NCI-H1436 treated with DMSO at 0.1 percent for 48 hours (cell line): ENCODE results near the gene LYPLAL1.
"Not testable (repeated sequence)": the region's sequence is repeated elsewhere in the genome, so short reads cannot be mapped to it uniquely, and the experiment has no call there.

Experiments
- DNase-seq: peaks from one replicate; lab custom pipeline; 2025; lab: John Stamatoyannopoulos, UW

Gene LYPLAL1

GRCh38 chr1:219163401-219163954 lies 10.2 kb upstream of the LYPLAL1 start:
- DNase-seq: no peak

DNA sequence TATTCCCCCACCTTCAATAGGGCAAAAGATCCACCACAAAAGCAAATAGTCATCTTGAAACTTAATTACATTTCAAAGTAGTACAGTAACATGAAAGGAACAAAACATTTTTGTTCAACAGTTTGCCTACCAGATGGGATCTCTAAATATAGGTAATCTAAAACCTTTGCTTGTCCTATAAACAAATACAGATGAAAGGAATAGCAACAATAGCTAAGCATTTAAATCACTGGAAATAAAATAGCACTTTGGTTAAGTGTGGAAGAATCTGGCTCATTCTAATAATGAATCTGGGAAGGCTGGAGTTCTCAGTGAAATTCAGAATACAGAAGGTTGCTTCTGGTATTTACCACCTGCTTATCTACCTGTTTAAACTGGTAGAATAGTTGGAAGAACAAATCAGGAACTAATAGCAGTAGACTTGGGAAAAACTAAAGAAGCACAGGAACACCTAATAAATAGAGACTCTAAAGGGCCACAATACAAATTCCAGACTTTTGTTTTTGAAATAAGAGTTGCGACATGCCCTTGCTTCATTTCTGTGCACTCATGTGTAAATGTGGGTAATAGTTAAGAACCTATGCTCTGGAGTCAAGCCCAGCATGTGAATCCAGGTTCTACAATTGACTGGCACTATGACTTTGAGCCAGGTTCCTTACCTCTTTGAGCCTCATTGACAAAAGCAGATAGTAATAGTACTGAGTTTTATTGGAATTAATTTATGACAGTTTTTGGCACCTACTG lies 2.3 kb upstream of the LYPLAL1 start:
- DNase-seq: no peak

GRCh38 chr1:219172821-219173220 lies 857 bp upstream of the LYPLAL1 start:
- no peak for DNase-seq

DNA sequence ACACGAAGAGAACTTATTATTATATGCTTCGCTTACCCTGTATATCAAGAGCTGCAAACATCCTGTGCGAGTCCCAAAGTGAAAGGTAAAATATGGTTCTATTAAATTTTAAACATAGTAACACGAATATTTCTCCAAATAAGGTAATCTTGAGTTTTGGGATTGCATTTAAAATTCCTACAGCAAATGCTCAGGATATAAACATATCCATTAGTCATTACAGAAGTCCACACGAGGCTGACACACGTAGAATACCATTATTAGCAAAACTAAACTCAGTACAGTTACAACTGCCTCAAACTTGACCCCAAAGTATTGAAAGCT lies 282 bp upstream of the LYPLAL1 start:
- no peak for DNase-seq

DNA sequence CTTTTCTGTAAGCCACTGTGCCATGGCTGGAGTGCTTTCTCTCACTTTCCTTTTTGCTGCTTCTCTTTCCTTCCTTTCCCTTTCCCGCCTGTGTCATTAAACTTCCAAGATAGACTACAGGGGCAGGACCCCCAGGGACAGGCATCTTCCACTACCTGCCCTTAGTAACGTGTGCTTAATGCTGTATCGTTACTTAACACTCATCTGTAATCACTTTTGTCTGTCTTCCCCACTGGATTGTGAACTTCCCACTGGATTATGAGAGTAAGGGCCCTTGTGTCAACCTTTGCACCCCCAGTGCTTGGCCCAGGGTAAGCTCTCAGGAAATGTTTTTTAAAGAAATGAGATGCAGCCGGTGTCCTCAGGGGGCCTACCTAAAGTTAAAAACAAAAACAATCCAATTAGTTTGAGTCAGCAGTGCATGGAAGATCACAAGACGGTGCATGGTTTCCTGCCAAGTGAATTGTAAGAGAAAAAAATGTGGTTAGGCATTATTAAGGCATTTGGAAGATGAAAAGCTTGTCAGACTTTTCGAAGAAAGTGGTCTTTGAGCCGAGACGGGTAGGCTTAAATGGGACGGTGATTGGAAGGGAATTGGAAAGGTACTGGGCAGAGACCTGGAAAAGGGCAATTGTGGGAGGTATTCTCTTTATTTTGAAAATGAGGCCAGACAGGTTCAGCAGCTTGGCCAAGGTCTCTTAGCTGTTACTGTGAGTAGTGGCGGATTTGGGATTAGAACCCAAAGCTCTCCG lies 958 bp downstream of the LYPLAL1 start:
- DNase-seq: no peak

GRCh38 chr1:219175212-219175564 lies 1.5 kb downstream of the LYPLAL1 start:
- DNase-seq: no peak

GRCh38 chr1:219176168-219176567 lies 2.5 kb downstream of the LYPLAL1 start:
- no peak for DNase-seq

- DNase-seq: no peak
These were observed 3.7 kb downstream of the LYPLAL1 start for GRCh38 chr1:219177363-219177762.

DNA sequence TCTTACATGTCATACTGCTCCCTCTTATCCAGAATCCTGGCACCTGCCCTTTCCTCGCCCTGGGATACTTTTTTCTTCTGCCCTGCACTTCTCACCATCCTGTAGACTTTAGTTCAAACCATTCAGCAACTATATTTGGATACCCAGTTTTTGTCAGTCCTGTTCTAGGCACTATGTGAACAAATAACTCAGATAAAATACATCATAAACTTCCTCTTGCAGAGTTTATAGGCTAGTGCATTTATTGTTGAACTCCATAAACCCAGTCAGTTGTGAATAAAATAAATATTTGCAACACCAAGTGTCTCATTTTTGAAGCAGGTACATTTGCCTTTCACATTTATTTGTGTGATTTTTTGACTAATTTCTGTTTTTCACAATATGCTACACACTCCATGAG lies 4.3 kb downstream of the LYPLAL1 start:
- no peak for DNase-seq

DNA sequence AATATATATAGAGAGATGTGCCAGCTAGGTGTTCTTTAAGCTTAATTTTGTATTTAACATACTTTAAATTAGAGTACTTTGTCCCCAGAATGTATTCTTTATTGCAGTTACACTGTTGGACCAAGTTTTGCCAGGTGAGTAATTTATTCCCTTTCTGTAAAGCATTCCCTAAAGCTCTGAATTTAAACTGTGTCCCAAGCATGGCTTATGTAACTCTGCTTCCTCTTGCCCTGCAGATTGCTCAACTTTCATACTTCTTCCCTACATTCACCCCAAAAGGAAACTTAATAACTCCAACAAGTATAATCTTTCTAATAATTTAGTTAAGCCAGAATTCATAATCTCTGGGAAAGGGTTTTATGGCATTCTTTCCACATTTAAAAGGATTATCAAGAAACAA lies 5.6 kb downstream of the LYPLAL1 start:
- no peak for DNase-seq

DNA sequence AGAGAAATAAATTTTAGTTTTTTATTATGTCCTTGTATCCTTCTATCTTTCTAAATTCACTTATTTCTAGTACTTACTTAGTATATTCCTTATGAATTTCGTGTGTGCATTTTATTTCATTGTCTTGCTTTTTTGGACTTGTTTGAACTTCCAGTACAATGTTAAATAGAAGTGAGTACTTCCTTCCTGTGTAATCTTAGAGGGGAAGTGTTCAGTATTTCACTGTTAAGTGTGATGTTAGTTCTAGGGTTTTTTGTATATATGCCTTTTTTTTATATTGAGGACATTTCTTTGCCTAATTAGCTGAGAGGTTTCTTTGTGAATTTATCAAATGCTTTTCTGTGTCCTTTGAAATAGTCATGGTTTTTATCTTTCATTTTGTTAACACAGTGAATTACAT lies 10.7 kb downstream of the LYPLAL1 start:
- DNase-seq: no peak

- DNase-seq: no peak
These were observed 11.9 kb downstream of the LYPLAL1 start for GRCh38 chr1:219185486-219186117.

GRCh38 chr1:219188331-219188803 lies 14.7 kb downstream of the LYPLAL1 start:
- no peak for DNase-seq

DNA sequence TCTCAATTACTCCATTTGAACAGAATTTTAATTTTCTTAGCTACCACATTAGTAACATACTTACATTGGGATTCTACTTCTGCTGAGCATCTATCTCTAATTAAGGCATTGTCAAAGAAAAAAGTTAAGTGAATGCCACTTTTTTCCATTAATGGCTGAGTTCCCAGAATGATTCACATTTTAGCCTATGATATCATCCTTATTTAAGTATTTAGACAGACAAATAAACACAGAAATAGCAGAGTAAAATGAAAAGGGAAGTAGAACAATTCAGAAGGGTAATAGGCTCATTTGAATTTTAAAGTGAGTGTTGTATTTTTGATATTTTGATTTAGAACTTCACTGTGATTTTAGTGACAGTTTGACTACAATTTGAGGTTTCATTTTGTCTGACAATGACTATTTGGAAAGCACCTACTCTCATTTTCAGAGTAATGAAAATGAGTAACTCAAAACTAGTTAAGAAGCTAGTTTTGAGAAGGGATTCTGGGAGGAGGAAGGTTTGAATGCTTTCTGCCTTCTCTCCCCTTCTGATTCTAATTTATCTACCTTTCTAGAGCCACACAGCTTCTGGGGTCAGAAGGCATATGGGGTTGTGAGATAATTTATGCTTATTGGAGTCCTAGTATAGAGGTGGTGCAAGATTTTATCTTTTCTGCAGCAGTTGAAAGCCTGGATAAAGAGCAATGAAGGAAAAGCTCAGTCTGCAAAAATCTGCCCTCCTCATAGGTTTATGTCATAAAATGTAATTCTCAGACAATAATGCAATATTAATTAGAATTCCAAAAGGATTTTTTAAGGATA lies 15.5 kb downstream of the LYPLAL1 start:
- DNase-seq: no peak

DNA sequence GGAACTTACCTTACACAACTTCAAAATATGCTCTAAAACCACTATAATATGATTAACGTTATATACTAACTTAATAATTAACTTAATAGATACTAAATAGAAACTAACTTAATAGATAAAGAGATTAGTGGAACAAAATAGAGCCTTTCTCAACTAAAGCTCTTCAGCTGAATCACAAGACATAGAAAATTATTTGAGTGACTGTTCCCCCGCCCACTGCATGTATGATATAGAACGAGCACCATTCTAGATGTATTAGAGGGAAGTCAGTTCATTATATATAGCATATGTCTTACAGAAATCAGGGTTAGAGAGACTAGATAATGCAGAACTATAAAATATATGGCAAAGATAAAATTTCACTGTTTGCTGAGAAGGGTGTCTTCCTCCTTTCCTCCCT lies 16.3 kb downstream of the LYPLAL1 start:
- DNase-seq: no peak

DNA sequence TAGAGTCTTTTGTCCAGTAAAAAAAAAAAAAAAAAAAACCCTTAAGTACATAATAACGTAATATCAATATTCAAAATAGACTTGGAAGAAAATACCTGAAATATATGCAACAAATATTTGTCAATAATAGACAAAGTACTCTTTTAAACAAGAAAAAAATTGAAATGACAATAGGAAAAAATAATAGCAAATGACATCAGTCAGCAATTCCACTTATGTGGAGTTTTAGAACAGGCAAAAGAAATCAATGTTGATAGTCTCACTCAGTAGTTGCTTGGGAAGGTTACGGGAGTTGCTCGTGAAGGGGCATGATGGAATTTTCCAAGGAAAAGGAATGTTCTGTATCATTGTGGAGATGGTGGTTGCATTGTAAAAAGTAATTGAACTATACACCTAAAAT lies 16.9 kb downstream of the LYPLAL1 start:
- DNase-seq: no peak

GRCh38 chr1:219195833-219196232 lies 22.2 kb downstream of the LYPLAL1 start:
- not testable (repeated sequence) for DNase-seq

DNA sequence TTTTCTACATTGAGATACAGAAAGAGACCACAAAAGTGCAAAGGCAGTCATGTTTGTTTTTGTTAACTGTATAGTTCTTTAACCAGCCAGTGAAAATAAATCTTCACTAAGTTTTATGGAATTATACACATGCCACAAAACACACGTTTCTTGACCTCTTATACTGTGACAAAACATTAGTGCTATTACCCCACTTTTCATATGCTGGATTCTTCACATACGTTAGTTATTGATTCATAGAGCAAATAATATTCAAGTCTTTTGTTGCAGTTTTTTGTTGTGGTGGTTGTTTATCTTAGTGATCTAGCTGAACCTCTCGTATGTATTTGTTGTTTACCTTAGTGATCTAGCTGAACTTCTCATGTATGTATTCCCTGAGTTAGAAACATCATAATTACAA lies 28.0 kb downstream of the LYPLAL1 start:
- DNase-seq: no peak

DNA sequence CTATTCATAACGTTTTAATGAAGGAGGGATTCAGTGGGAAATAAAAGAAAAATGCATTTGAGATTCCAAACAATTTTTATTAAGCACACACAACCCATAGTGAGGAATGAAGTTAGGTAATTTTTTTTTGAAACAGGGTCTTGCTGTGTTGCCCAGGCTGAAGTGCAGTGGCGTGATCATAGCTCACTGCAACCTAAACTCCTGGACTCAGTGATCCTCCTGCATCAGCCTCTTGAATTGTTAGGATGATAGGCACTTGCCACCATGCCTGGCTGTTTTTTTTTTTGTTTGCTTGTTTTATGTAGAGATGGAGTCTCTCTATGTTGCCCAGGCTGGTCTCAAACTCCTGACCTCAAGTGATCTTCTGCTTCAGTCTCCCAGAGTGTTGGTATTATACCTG lies 28.9 kb downstream of the LYPLAL1 start:
- no peak for DNase-seq

DNA sequence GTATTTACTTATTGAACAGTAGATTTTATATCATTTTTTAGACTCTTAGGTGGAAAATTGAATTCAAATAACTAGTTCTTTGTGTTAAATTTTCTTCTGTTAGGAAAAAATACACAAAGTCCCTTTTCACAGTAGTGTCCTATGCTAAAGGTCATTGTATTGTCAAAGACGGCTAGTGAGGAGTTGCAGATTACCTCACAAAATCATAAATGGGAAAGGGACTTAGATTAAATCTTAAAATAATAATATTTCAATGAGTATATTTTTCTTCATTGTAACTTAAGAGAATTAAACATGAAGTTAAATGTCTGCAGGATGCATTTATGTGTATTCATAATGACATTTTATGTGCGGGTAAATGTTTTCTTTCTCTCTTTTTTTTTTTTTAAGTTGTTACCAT lies 32.7 kb downstream of the LYPLAL1 start:
- no peak for DNase-seq

- DNase-seq: no peak
These were observed 35.9 kb downstream of the LYPLAL1 start for GRCh38 chr1:219209578-219209977.

DNA sequence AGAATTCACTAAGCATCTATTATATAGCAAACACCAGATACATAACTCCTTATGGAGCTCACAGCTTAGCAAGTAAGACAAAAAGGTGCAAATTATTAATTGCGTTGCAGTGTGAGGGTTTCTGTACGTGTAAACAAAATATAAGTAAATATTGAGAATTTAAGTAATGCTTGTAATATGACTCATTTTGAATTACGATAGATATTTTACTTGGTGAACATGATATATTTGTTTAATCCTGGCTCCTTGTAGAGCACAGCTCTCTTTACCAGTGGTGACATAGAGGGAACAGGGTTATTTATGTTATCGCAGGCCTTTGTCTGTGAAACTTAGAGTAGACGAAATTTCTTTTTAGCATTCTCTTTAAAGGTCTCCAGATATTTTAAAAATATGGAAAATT lies 36.4 kb downstream of the LYPLAL1 start:
- DNase-seq: no peak
